ENCODE measurements around the gene CLDN3. TPM values are rescaled to one million over a fixed set of nuclear protein-coding genes. Genes with fewer than 3 reads are reported as not detected.
A peak's percentile ranks its signal among the peaks of the same experiment; 100 is the strongest.

CLDN3 gene, protein sequence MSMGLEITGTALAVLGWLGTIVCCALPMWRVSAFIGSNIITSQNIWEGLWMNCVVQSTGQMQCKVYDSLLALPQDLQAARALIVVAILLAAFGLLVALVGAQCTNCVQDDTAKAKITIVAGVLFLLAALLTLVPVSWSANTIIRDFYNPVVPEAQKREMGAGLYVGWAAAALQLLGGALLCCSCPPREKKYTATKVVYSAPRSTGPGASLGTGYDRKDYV
- 100 to 1,000 TPM; 249 to 330 (median 288) TPM for total RNA-seq

DNA sequence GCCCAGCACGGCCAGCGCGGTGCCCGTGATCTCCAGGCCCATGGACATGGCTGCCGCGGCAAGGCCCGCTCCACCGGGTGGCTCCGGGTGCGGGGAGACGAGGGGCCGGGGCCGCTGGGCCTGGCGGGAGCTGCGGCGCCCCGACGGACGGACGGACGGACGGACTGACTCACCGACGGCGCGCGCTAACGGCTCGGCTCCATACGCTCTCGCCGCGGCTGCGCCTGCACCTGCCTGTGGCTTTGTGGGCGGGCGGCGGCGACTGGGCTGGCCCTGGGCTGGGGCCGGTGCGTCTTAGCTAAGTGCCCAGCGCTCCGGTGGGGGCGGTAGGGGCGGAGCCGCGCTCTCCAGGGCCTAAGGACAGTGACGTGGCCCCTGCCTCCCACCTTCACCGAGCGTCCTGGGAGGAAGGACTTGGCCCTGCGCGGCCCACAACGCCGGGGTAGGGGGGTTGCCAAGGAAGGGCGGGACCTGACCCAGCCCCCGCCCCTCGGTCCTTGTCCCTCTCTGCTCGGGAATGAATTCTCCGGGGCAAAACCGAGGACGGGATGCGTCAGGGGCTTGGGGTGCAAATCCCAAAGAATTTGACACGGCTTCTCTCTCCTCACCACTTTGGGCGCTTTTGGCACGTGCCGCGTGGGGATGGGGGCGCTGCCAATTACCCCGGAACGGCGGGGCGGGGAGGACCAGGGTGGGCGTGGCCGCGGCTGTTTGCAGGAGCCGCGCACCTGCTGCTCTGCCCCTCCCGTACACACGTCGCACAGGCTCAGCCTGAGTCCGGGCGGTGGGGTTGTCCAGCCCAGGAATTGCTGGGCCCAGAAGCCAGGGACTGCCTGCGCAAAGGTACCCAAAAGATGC is at the start of gene CLDN3:
Gene CLDN3 (minus strand): TSS at position 269 of the 858 bp plus-strand sequence. CDS start 221 bp downstream, at position 48.
- peak within 1 kb of the TSS; percentile 58 to 84 (median 70) for H3K4me3 ChIP-seq (replicated peaks in 1 of 3)
- no peaks in the 10 kb centered on the region for H3K9me3 ChIP-seq
- peak within 1 kb of the TSS; percentile 92 to 96 (median 95) for H3K27ac ChIP-seq
- H3K27me3 ChIP-seq: no peaks in the 10 kb centered on the region
- TF ChIP-seq POLR2A (IDR thresholded peaks at IDR 0.05): peak; percentile 97 to 99
- TF ChIP-seq, protein P1, sequence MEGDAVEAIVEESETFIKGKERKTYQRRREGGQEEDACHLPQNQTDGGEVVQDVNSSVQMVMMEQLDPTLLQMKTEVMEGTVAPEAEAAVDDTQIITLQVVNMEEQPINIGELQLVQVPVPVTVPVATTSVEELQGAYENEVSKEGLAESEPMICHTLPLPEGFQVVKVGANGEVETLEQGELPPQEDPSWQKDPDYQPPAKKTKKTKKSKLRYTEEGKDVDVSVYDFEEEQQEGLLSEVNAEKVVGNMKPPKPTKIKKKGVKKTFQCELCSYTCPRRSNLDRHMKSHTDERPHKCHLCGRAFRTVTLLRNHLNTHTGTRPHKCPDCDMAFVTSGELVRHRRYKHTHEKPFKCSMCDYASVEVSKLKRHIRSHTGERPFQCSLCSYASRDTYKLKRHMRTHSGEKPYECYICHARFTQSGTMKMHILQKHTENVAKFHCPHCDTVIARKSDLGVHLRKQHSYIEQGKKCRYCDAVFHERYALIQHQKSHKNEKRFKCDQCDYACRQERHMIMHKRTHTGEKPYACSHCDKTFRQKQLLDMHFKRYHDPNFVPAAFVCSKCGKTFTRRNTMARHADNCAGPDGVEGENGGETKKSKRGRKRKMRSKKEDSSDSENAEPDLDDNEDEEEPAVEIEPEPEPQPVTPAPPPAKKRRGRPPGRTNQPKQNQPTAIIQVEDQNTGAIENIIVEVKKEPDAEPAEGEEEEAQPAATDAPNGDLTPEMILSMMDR (IDR thresholded peaks at IDR 0.05): peak in 1 of 6 experiments; percentile 12
- peak; percentile 98 to 99 for DNase-seq
- WGBS, 2 donors: 0 to 1% methylated on average over 10 to 16 of the region's 82 CpGs
- H3K4me1 ChIP-seq: peaks cover 15 to 24% of the 10 kb centered on the region in 2 donors
- H3K36me3 ChIP-seq: no peaks in the 10 kb centered on the region
- intact Hi-C loops (cut with DNase I): loop anchor here (10.0 kb wide), 1 partner anchor 85 kb away; no protein-coding TSS in a partner anchor

DNA sequence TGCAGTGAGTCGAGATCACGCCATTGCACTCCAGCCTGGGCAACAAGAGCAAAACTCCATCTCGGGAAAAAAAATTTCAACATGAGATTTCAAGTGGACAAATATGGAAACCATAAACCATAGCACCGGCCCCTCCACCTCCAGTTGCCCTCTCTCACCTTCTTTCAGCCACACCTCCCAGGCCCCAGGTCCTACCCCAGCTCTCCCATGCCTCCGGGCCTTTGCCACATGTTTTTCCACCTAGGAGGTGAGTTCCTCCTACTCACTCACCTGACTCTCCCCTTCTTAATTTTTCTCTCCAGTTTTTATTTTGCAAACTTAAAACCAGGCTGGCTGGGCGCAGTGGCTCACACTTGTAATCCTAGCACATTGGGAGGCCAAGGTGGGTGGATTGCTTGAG is 47.1 kb upstream of the CLDN3 start:
- WGBS, 2 donors: 90 to 96% methylated on average over 6 of the region's 6 CpGs
- no peak for DNase-seq
- no peak overlapping the region for H3K27ac ChIP-seq
- no peaks in the 10 kb centered on the region for H3K36me3 ChIP-seq
- intact Hi-C loops (cut with DNase I): no loop called here
- H3K4me3 ChIP-seq (replicated peaks in 1 of 3): no peak overlapping the region
- H3K4me1 ChIP-seq: peaks cover 10 to 30% of the 10 kb centered on the region in 2 donors
- TF ChIP-seq, protein P1 (IDR thresholded peaks at IDR 0.05): no peak
- TF ChIP-seq POLR2A (IDR thresholded peaks at IDR 0.05): no peak
- no peaks in the 10 kb centered on the region for H3K27me3 ChIP-seq
- no peaks in the 10 kb centered on the region for H3K9me3 ChIP-seq

- peaks cover 7 to 22% of the 10 kb centered on the region in 2 donors for H3K4me1 ChIP-seq
- no peak overlapping the region for H3K27ac ChIP-seq
- TF ChIP-seq, protein P1 (IDR thresholded peaks at IDR 0.05): no peak
- no peak for TF ChIP-seq POLR2A (IDR thresholded peaks at IDR 0.05)
- intact Hi-C loops (cut with DNase I): no loop called here
- H3K4me3 ChIP-seq (replicated peaks in 1 of 3): no peak overlapping the region
- WGBS, 2 donors: 87 to 88% methylated on average over 8 of the region's 8 CpGs
- DNase-seq: no peak
- H3K36me3 ChIP-seq: no peaks in the 10 kb centered on the region
- no peaks in the 10 kb centered on the region for H3K27me3 ChIP-seq
- no peaks in the 10 kb centered on the region for H3K9me3 ChIP-seq
Measured at GRCh38 chr7:73815436-73815835, 45.4 kb upstream of the CLDN3 start.

DNA sequence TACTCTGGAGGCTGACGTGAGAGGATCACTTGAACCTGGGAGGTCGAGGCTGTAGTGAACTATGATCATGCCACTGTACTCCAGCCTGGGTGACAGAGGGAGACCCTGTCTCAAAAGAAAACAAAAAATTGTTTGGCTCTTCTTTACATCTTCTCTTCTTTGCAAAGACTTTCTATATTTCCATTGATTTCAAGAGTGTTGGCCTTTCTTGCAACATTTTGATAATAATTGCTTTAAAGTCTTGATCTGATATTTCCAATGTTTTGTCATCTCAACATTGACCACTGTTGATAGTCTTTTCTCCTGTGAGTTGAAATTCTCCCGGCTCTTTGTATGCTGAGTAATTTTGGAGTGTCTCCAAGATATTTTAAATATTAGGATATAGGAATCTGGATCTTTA is 42.9 kb upstream of the CLDN3 start:
- intact Hi-C loops (cut with DNase I): no loop called here
- Histone ChIP-seq H3K27ac (no peak overlapping the region), H3K27me3 (no peaks in the 10 kb centered on the region), H3K4me3 (replicated peaks in 1 of 3) (no peak overlapping the region), H3K9me3 (no peaks in the 10 kb centered on the region), H3K36me3 (no peaks in the 10 kb centered on the region), H3K4me1 (peaks cover 3 to 26% of the 10 kb centered on the region in 2 donors)
- TF ChIP-seq POLR2A (IDR thresholded peaks at IDR 0.05): no peak
- TF ChIP-seq, protein P1 (IDR thresholded peaks at IDR 0.05): no peak
- WGBS, 2 donors: 85 to 94% methylated on average over 3 of the region's 3 CpGs
- no peak for DNase-seq
